HG03575 (cell line): ENCODE data around the gene ATXN1.

ENCODE experiments used
- ATAC-seq: cut with Tn5 transposase; IDR thresholded peaks from one replicate; pipeline ENCODE4 v1.9.1; 2021; ENCODE audit not compliant: unreplicated experiment, insufficient number of reproducible peaks, low FRiP score; ENCODE audit errors: extremely low read depth

ATXN1 gene

DNA sequence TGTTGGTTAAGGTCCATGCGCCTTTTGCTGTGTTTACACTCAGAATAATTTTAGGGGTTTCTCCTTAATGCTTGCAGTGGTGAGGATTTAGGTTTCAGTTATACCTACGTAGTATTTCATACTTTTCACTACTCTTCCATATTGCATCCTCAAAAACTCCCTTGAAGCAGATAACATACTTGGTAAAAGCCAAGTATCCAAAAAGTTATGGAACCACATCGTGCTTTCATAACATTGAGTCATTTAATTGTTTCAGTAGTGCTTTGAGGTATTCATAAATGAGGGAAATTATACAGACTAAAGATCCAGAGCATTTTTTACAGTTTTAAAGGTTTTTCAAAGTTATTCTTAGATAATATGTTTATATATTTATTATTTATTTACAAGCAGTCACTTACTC lies 4.0 kb upstream of the ATXN1 start:
- ATAC-seq: no peak

DNA sequence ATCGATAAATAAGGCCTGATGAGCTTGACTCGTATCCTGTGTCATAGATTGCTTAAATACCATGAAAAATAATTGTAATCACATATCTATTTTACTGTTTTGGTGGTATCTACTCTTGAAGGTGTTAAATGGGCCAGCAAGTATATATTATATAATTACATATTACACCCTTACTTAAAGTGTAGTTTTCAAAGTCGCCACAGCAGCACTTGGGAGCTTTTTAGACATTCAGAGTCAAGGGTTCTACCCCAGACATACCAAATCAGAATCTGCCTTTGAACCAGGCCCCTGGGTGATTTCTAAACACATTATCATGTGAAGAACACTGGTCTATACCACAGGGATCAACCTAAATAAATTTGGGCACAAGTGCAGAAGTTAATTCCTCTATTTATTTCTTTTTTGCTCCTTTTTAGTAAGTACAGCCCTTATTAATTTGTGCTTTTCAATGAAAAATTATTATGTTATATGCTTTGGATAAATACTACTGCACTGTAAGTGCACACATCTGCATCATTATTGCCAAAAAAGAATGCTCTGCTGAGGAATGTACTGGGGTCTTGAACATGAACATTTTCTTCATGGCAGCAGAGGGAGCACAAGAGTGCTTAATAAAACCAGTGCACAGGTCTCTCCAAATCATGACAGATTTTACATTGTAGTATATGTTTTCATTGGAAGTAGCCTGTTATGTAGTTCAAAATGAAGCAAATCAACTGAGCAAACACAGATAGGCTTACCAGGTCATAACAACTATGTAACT lies 3.1 kb upstream of the ATXN1 start:
- no peak for ATAC-seq

- no peak for ATAC-seq
These were observed 1.6 kb upstream of the ATXN1 start for GRCh38 chr6:16762550-16763477.

DNA sequence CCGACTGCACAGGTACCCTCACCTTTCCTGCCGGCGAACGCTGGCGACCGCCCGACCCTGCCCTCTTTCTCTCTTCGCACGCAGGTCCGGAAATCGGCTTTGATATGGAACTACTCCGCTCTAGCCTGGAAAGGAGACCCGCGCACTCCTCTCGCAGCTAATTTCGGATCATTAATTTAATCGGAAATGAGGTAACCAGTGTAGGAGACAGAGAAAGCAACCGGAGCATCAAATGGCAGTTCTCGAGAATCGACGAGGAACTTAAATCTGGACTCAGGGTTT lies 949 bp upstream of the ATXN1 start:
- no peak for ATAC-seq

GRCh38 chr6:16761471-16762267 lies 409 bp upstream of the ATXN1 start:
- no peak for ATAC-seq

- ATAC-seq: no peak
These were observed 1.4 kb downstream of the ATXN1 start for GRCh38 chr6:16759646-16760515.

GRCh38 chr6:16759181-16759645 lies 2.0 kb downstream of the ATXN1 start:
- no peak for ATAC-seq

DNA sequence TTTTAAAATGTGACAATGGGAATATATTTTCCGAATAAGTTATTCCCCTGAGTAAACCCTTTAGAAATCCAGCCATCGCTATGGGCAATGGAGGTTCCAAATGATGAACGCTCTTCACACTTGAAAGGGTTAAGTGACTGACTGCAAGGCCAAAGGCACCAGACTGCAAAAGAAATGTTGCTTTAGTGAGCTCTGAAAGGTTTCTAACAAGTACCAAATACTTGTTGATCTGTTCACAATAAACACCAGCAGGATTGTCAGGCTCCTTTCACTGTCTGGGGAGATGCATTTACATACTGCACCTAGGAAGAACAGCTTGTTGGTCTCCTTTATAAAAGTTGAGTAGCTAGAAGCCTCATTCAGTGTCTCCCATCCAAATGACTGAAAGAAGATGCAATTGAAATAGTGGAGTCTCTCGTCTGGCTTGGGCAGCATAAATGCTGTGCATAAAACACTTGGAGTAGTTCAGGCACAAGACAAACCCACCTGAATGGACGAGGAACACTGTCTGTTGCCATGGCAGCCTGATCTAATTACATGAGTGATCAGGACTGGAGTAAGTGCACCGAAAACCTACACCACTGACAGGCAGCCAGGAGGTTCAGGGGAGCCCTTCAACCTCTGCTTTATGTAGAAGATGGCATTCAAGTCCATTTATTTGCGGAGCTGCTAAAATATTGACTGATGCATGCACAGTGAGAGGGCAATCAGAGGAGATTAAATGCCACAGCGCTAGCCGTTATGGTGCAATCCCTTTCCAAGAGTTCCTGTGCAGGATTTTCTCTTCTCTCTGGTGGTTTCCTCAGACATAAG lies 2.9 kb downstream of the ATXN1 start:
- no peak for ATAC-seq

DNA sequence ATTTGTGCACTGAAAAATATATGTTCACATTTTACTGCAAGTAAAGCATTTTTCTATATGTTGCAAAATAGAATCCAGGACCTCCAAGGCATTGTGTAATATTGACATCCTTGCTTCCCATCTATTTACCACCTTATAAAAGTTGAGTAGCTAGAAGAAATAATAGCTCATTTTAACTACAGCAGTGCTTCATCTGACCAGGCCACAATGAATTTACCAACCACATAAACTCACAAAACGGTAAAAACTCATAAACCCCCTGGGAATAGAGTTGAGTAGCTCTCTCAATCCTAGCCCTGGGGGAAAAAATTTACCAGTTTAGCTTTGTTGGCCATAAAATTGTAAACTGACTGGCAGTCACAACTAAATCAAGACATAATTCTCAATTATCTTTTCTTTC lies 3.9 kb downstream of the ATXN1 start:
- ATAC-seq: no peak

DNA sequence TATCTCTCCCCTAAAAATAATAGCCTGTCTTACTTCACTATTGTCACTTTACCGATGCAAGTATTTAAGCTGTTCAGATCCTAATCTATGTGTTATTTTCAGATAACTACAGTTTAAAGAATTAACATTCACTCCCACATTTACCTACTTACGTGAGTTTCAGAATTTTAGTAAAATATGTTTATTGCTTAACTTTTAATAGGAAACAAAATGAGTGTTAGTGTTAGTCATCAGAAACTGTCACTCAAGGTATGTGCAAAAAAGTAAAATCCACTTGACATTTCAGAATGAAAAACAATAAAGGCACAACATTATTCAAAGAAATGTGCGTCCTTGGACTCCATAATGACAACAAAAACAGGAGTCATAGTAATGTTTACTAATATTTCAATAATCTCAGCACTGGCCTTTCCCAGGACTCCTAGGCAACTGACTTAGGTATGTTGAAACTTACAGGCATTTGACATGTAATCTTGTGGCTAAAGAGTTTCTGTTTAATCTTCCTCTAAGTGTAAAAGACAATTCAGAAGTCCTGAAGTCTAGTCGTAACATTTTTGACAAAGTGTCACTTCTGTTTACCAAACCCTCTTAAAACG lies 4.5 kb downstream of the ATXN1 start:
- no peak for ATAC-seq

DNA sequence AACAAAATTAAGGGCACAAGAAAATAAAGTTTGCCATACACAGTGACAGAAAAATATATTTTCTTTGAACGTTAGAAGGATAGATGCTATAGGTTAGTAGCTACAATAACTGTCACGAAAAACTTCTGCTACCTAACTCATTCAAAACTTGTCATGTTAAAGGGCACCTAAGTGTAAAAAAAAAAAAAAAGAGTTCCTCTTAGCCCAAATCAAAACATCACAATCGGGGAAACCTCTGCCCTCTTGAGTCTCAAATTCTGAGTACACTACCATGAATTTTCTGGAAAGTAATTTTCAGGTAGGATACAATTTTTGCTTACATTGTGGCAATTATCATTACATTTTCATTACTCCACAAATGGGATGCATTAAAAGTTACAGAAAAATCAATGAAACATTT lies 5.7 kb downstream of the ATXN1 start:
- ATAC-seq: no peak

DNA sequence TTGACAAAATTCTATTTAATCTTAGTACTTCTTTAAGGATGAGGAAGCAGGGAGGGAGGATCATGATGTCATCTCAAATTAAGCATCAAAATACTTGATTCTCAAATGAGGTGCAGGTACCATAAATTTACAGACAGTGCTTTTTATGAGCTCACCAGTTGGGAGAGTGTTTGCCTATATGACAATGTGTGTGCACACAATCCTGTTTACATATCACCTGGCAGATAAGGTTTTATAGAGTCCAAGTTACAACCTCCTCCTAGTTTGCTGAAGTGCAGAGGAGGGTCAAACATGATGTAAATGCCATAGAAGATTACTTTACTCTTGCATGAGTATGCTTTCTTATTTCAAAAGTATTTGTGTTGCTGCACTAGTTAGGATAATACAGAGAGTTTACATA lies 6.4 kb downstream of the ATXN1 start:
- ATAC-seq: no peak

DNA sequence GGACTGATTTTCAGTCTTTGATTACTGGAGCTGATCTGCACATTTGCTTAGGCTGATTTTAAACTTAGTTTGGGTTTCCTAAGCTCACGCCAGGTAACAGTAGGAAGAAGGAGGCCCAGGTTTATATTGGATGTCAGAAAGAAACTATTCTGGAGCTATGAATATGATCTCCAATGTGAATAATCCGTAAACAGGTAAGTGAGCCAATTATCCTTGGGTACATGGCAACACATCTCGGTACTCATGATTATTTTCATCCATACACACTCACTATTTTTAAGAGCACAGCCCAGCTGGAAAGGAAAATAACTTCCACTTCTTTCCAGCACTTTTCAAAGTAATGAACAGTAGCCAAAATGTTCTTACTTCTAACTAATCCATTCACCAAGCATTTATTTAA lies 7.0 kb downstream of the ATXN1 start:
- no peak for ATAC-seq

DNA sequence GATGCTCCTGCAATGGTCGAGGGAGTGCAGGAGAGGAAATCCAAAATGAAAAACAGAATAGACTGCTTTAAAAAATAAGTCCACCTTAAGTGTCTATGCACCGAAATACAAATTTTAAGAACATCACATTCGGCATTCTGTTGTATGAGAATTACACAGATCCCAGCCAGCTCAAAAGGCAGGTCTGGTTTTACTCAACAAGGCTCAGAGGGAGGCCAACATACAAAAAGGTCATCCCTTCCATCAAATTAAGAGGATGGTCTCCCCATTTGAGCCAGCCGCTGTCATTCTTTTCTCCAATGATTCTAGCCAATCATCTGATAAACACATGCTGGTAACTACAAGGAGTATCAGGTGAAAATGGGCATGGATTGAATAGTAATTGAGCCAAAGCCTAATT lies 7.9 kb downstream of the ATXN1 start:
- ATAC-seq: no peak

- no peak for ATAC-seq
These were observed 8.9 kb downstream of the ATXN1 start for GRCh38 chr6:16752206-16752866.

GRCh38 chr6:16751251-16751946 lies 9.9 kb downstream of the ATXN1 start:
- ATAC-seq: no peak

DNA sequence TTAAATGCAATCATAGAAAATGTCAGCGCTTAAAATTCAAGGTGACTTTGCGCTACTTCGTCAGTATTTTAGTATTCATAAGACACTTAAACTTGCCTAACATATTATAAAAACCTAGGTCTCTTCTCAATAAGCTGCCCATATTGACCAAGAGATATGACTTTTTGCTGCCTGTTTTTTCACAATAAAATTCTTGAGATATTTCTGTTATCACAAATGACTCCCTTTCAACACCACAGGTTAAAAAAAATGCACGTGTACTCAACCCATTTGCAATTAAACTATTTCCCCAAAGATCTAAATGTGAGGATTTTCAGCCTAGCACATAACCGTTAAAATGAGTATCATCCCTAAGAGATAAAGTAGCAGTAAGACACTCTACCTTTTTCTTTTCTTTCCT lies 10.7 kb downstream of the ATXN1 start:
- no peak for ATAC-seq
